Stomach (tissue), 9 donors: ENCODE measurements around the gene ARV1. TPM values are rescaled to one million over a fixed set of nuclear protein-coding genes. Genes with fewer than 3 reads are reported as not detected.

Experiments
- DNase-seq, 2 donors: peaks; one replicate each; pipeline versions ENCODE4 v3.0.0 to v3.0.0-alpha.2; 2013 to 2019
- H3K27ac ChIP-seq, 5 donors: fragments of 200-600 bp in 4 of 5; sonication (generic) in 4 of 5; one replicate each; pipeline ENCODE4 v1.5.1; 2013 to 2019; ENCODE audit warnings: mild to moderate bottlenecking in 1 of 5, moderate library complexity in 1 of 5
- H3K27me3 ChIP-seq, 3 donors: fragments of 200-600 bp; sonication (generic); one replicate each; pipeline ENCODE4 v1.5.1; 2017 to 2019; ENCODE audit warnings: mixed run types in 1 of 3
- H3K36me3 ChIP-seq, 4 donors: fragments of 200-600 bp; sonication (generic); 1 replicate in 3 of 4; 2 replicates in 1 of 4; pipeline ENCODE4 v1.5.1; 2016 to 2019
- H3K4me1 ChIP-seq, 4 donors: fragments of 200-600 bp; sonication (generic); one replicate each; pipeline ENCODE4 v1.5.1; 2016 to 2019
- H3K4me3 ChIP-seq, 4 donors: fragments of 200-600 bp; sonication (generic) in 3 of 4; one replicate each; pipeline ENCODE4 v1.5.1; 2016 to 2019; ENCODE audit warnings: mild to moderate bottlenecking in 1 of 4
- H3K9me3 ChIP-seq, 4 donors: fragments of 200-600 bp; sonication (generic); one replicate each; pipeline ENCODE4 v1.5.1; 2016 to 2019
- CTCF ChIP-seq, 7 experiments: fragments of 450-650 bp in 4 of 7; fragments of 200-600 bp in 3 of 7; sonication (generic) in 3 of 7; IDR thresholded peaks; one replicate each; pipeline ENCODE4 v1.5.1; 2016 to 2019; ENCODE audit warnings: antibody characterized with exemption in 7 of 7, control low read depth in 2 of 7, mild to moderate bottlenecking in 1 of 7
- EP300 ChIP-seq: sonication (generic); formaldehyde crosslinking; IDR thresholded peaks from one replicate; pipeline ENCODE4 v1.6.1; 2017; ENCODE audit warnings: antibody characterized with exemption
- POLR2A ChIP-seq, 4 donors: fragments of 450-650 bp; IDR thresholded peaks; one replicate each; pipeline ENCODE4 v1.6.1; 2016; ENCODE audit warnings: antibody characterized with exemption in 4 of 4, control low read depth in 2 of 4, mild to moderate bottlenecking in 1 of 4, moderate library complexity in 1 of 4
- POLR2AphosphoS5 ChIP-seq, 3 donors: sonication (generic); formaldehyde crosslinking; IDR thresholded peaks; one replicate each; pipeline ENCODE4 v1.6.1; 2016; ENCODE audit warnings: antibody characterized with exemption in 3 of 3
- WGBS, 5 donors: extraction: QIAGEN DNeasy Blood & Tissue Kit in 3 of 5; methylation state at CpG; one replicate each; pipeline versions ENCODE4 v1.1.5 to v1.1.7; 2013 to 2018; 5-methylcytosine and 5-hydroxymethylcytosine counted together
- intact Hi-C: fragments of 100-400 bp; cut with DNase I; formaldehyde crosslinking; loops from one replicate; pipeline ENCODE4 v1.15.1; 2023; ENCODE audit warnings: low total_unique reads
- polyA plus RNA-seq, 3 donors: library from polyadenylated mRNA; stranded (reverse); fragments of 200-250 nt; gene quantifications; one replicate each; pipeline ENCODE4 v1.2.3, GENCODE V29; 2013
- total RNA-seq, 5 donors: library from RNA; depleted of rRNA; stranded (reverse); fragments of >200 nt; gene quantifications; one replicate each; pipeline versions ENCODE4 v1.1.0 to v1.2.3, GENCODE V29; 2014 to 2016
- donor health status: healthy with polysubstance abuse.
- donor health status: Bipolar disorder and iron deficiency.
- donor health status: healthy.

Gene ARV1
- total and polyA plus RNA-seq, 8 donors: 11.0 to 38.8 (median 18.8) TPM

- DNase-seq: no peak
- H3K36me3 ChIP-seq: peaks cover 0 to 27% (median 10%) of the 10 kb centered on the region in 4 donors
- TF ChIP-seq EP300 (no peak), POLR2A (IDR thresholded peaks at IDR 0.05) (no peak), CTCF (IDR thresholded peaks at IDR 0.05) (no peak), POLR2AphosphoS5 (IDR thresholded peaks at IDR 0.05) (no peak)
- 87 to 96% (median 96%) methylated on average over 6 of the region's 6 CpGs for WGBS, 5 donors
- H3K27ac ChIP-seq: peak overlapping the region in 1 of 5 donors; percentile 41
- H3K9me3 ChIP-seq: no peaks in the 10 kb centered on the region
- intact Hi-C loops: no loop called here
- no peaks in the 10 kb centered on the region for H3K27me3 ChIP-seq
- H3K4me3 ChIP-seq: no peak overlapping the region
- H3K4me1 ChIP-seq: peaks cover 0 to 37% (median 19%) of the 10 kb centered on the region in 4 donors
Measured at GRCh38 chr1:230985711-230986110, 6.8 kb downstream of the ARV1 start.

GRCh38 chr1:230986976-230987375 is 8.1 kb downstream of the ARV1 start:
- TF ChIP-seq EP300 (no peak), POLR2AphosphoS5 (IDR thresholded peaks at IDR 0.05) (no peak), CTCF (IDR thresholded peaks at IDR 0.05) (no peak), POLR2A (IDR thresholded peaks at IDR 0.05) (no peak)
- intact Hi-C loops: no loop called here
- DNase-seq: no peak
- peaks cover 0 to 46% (median 29%) of the 10 kb centered on the region in 4 donors for H3K4me1 ChIP-seq
- H3K9me3 ChIP-seq: no peaks in the 10 kb centered on the region
- H3K36me3 ChIP-seq: peaks cover 0 to 21% (median 13%) of the 10 kb centered on the region in 4 donors
- WGBS, 5 donors: 82 to 88% (median 85%) methylated on average over 7 of the region's 7 CpGs
- no peak overlapping the region for H3K27ac ChIP-seq
- no peaks in the 10 kb centered on the region for H3K27me3 ChIP-seq
- no peak overlapping the region for H3K4me3 ChIP-seq

GRCh38 chr1:230987448-230987847 is 8.6 kb downstream of the ARV1 start:
- TF ChIP-seq EP300: no peak
- no peak for TF ChIP-seq POLR2AphosphoS5 (IDR thresholded peaks at IDR 0.05)
- no peak for TF ChIP-seq POLR2A (IDR thresholded peaks at IDR 0.05)
- no peak for TF ChIP-seq CTCF (IDR thresholded peaks at IDR 0.05)
- H3K27me3 ChIP-seq: no peaks in the 10 kb centered on the region
- intact Hi-C loops: no loop called here
- H3K36me3 ChIP-seq: peaks cover 0 to 23% (median 18%) of the 10 kb centered on the region in 4 donors
- H3K4me3 ChIP-seq: no peak overlapping the region
- DNase-seq: no peak
- H3K27ac ChIP-seq: no peak overlapping the region
- peaks cover 0 to 47% (median 32%) of the 10 kb centered on the region in 4 donors for H3K4me1 ChIP-seq
- no peaks in the 10 kb centered on the region for H3K9me3 ChIP-seq
- 42 to 66% (median 50%) methylated on average over 3 of the region's 3 CpGs for WGBS, 5 donors

GRCh38 chr1:230992100-230992774 is 13.3 kb downstream of the ARV1 start:
- intact Hi-C loops: no loop called here
- TF ChIP-seq POLR2A (IDR thresholded peaks at IDR 0.05) (no peak), POLR2AphosphoS5 (IDR thresholded peaks at IDR 0.05) (peak in 1 of 3 donors; percentile 59), CTCF (IDR thresholded peaks at IDR 0.05) (no peak), EP300 (no peak)
- no peaks in the 10 kb centered on the region for H3K27me3 ChIP-seq
- peak; percentile 40 to 75 for DNase-seq
- WGBS, 5 donors: 33 to 70% (median 45%) methylated on average over 7 of the region's 7 CpGs
- H3K27ac ChIP-seq: peak overlapping the region; percentile 49 to 71 (median 61)
- peaks cover 0 to 32% (median 19%) of the 10 kb centered on the region in 4 donors for H3K4me1 ChIP-seq
- no peak overlapping the region for H3K4me3 ChIP-seq
- H3K9me3 ChIP-seq: no peaks in the 10 kb centered on the region
- peaks cover 18 to 52% (median 40%) of the 10 kb centered on the region in 4 donors for H3K36me3 ChIP-seq
